HUES6 (cell line): ENCODE measurements around the gene ERI3.
A peak's percentile ranks its signal among the peaks of the same experiment; 100 is the strongest.

Experiments
- H3K27ac ChIP-seq: 2 replicates; pipeline ENCODE4 v1.7.0; 2013; ENCODE audit warnings: low read depth, mild to moderate bottlenecking, low read length, inconsistent platforms
- H3K27me3 ChIP-seq: 2 replicates; pipeline ENCODE4 v1.6.1; 2013; ENCODE audit warnings: low read length; ENCODE audit not compliant: control insufficient read depth, insufficient read depth
- H3K36me3 ChIP-seq: 2 replicates; pipeline ENCODE4 v1.6.1; 2013; ENCODE audit warnings: low read length; ENCODE audit not compliant: control insufficient read depth, insufficient read depth
- H3K4me1 ChIP-seq: 2 replicates; pipeline ENCODE4 v1.6.1; 2013; ENCODE audit warnings: low read length; ENCODE audit not compliant: control insufficient read depth, insufficient read depth
- H3K4me3 ChIP-seq: 2 replicates; pipeline ENCODE4 v1.5.1; 2013; ENCODE audit warnings: low read depth, low read length
- H3K9ac ChIP-seq: one replicate; pipeline ENCODE4 v1.6.1; 2013; ENCODE audit warnings: mild to moderate bottlenecking, low read length
- H3K9me3 ChIP-seq: 2 replicates; pipeline ENCODE4 v1.6.1; 2013; ENCODE audit warnings: low read depth, low read length; ENCODE audit not compliant: control insufficient read depth, insufficient read depth

The ERI3 gene

DNA sequence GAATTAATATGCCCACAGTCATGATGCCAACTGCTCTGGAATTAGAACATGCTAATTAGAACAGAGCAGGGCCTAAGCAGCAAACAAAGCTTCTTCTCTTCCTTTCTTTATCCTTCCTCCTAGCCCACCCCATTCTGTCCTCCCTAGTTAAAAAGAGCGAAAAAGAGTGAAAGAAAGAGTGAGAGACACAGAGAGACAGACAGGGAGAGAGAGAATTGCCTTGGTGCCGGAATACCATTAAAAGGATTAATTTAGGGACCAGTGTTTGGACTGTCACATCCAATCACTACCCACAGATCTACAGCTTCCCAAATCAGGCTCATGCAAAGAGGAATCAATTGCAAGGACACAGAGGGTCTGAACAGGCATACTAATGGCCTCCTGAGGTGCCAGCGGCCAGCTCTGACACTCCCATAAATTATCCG lies 7.0 kb downstream of the ERI3 start:
- no peak overlapping the region for H3K27ac ChIP-seq
- no peaks in the 10 kb centered on the region for H3K27me3 ChIP-seq
- H3K9me3 ChIP-seq = no peaks in the 10 kb centered on the region
- H3K36me3 ChIP-seq = 0 out of 2 replicates have a peak, but pooled peaks cover 5% of the 10 kb centered on the region
- H3K9ac ChIP-seq = no peak overlapping the region
- H3K4me3 ChIP-seq = no peak overlapping the region
- peaks cover 17% of the 10 kb centered on the region for H3K4me1 ChIP-seq

GRCh38 chr1:44347280-44347679 lies 7.8 kb downstream of the ERI3 start:
- Histone ChIP-seq H3K9ac (no peak overlapping the region), H3K36me3 (0 out of 2 replicates have a peak, but pooled peaks cover 4% of the 10 kb centered on the region), H3K4me3 (no peak overlapping the region), H3K27ac (no peak overlapping the region), H3K27me3 (no peaks in the 10 kb centered on the region), H3K9me3 (no peaks in the 10 kb centered on the region), H3K4me1 (peaks cover 17% of the 10 kb centered on the region)

DNA sequence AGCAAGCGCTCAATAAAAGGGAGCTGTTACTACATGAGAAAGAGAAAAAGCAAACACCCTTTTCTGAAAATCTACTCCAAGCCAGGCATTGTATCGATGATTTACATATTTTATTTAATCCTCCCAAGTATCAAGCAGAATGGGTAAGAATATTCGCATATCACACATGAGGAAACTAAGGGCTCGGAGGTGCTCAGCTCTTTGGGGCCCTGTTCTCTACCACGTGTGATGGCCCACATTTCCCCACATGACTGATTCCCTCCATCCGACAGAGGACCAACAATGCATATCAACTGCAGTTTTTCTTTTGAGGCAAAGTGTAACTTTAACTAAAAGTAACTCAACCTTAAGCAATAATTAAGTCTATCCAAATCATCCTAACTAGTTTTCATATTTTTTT lies 8.2 kb downstream of the ERI3 start:
- Histone ChIP-seq H3K4me3 (no peak overlapping the region), H3K9ac (no peak overlapping the region), H3K4me1 (peaks cover 17% of the 10 kb centered on the region), H3K36me3 (0 out of 2 replicates have a peak, but pooled peaks cover 2% of the 10 kb centered on the region), H3K27me3 (no peaks in the 10 kb centered on the region), H3K9me3 (no peaks in the 10 kb centered on the region), H3K27ac (no peak overlapping the region)

GRCh38 chr1:44346184-44346583 lies 8.9 kb downstream of the ERI3 start:
- H3K4me3 ChIP-seq = no peak overlapping the region
- no peaks in the 10 kb centered on the region for H3K27me3 ChIP-seq
- H3K9ac ChIP-seq = no peak overlapping the region
- no peak overlapping the region for H3K27ac ChIP-seq
- H3K4me1 ChIP-seq = peaks cover 17% of the 10 kb centered on the region
- H3K36me3 ChIP-seq = 0 out of 2 replicates have a peak, but pooled peaks cover 4% of the 10 kb centered on the region
- no peaks in the 10 kb centered on the region for H3K9me3 ChIP-seq

- no peaks in the 10 kb centered on the region for H3K9me3 ChIP-seq
- H3K4me1 ChIP-seq = peaks cover 26% of the 10 kb centered on the region
- H3K27me3 ChIP-seq = no peaks in the 10 kb centered on the region
- no peak overlapping the region for H3K4me3 ChIP-seq
- H3K36me3 ChIP-seq = 0 out of 2 replicates have a peak, but pooled peaks cover 4% of the 10 kb centered on the region
- no peak overlapping the region for H3K9ac ChIP-seq
- H3K27ac ChIP-seq = no peak overlapping the region
These were observed 9.8 kb downstream of the ERI3 start for GRCh38 chr1:44345187-44345775.

DNA sequence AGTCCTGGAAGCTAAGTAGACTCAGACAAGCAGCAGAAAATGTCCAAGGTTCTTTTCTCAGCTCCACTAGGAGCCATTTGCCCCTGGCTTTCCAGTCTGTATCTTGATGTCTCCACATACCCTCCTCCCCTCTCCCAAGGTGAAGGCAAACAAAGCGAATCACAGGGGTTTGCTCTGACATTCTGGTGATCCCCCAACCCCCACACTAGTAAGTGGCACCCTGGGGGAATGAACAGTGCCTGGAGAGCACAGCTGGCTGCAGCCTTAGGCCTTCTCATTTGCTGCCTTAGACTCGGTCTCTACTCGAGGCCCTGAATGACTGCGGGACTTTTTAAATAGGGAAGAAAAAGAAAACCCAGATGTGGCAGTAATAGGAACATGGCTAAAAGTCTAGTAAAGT lies 15.3 kb downstream of the ERI3 start:
- peaks cover 6% of the 10 kb centered on the region for H3K9me3 ChIP-seq
- peaks cover 42% of the 10 kb centered on the region for H3K36me3 ChIP-seq
- H3K27me3 ChIP-seq = no peaks in the 10 kb centered on the region
- H3K9ac ChIP-seq = no peak overlapping the region
- peaks cover 20% of the 10 kb centered on the region for H3K4me1 ChIP-seq
- 0 out of 2 replicates have a peak overlapping the region, but pooled peaks have one; percentile 7 for H3K4me3 ChIP-seq
- no peak overlapping the region for H3K27ac ChIP-seq

- no peak overlapping the region for H3K27ac ChIP-seq
- H3K4me3 ChIP-seq = no peak overlapping the region
- no peaks in the 10 kb centered on the region for H3K27me3 ChIP-seq
- peaks cover 6% of the 10 kb centered on the region for H3K9me3 ChIP-seq
- H3K36me3 ChIP-seq = peaks cover 53% of the 10 kb centered on the region
- no peak overlapping the region for H3K9ac ChIP-seq
- peaks cover 20% of the 10 kb centered on the region for H3K4me1 ChIP-seq
These were observed 16.9 kb downstream of the ERI3 start for GRCh38 chr1:44338136-44338535.

- Histone ChIP-seq H3K27ac (no peak overlapping the region), H3K4me3 (no peak overlapping the region), H3K9me3 (peaks cover 6% of the 10 kb centered on the region), H3K4me1 (peaks cover 20% of the 10 kb centered on the region), H3K36me3 (peaks cover 49% of the 10 kb centered on the region), H3K27me3 (no peaks in the 10 kb centered on the region), H3K9ac (no peak overlapping the region)
These were observed 18.4 kb downstream of the ERI3 start for GRCh38 chr1:44336668-44337067.

DNA sequence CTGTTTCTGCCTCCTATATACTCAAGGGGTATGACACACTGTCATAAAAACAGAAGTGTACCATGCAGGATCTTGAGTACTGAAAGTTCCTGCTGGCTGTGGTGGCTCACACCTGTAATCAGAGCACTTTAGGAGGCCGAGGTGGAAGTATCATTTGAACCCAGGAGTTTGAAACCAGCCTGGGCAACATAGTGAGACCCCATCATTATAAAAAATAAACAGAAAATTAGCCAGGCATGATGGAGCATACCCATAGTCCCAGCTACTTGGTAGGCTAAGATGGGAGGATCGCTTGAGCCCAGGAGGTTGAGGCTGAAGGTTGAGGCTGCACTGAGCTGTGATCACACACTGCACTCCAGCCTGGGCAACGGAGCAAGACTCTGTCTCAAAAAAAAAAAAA lies 20.1 kb downstream of the ERI3 start:
- H3K4me3 ChIP-seq = no peak overlapping the region
- H3K36me3 ChIP-seq = peaks cover 49% of the 10 kb centered on the region
- no peak overlapping the region for H3K27ac ChIP-seq
- H3K27me3 ChIP-seq = no peaks in the 10 kb centered on the region
- H3K4me1 ChIP-seq = peaks cover 8% of the 10 kb centered on the region
- no peak overlapping the region for H3K9ac ChIP-seq
- H3K9me3 ChIP-seq = peaks cover 6% of the 10 kb centered on the region

GRCh38 chr1:44333376-44333775 lies 21.7 kb downstream of the ERI3 start:
- Histone ChIP-seq H3K9ac (no peak overlapping the region), H3K27me3 (no peaks in the 10 kb centered on the region), H3K9me3 (peaks cover 3% of the 10 kb centered on the region), H3K27ac (no peak overlapping the region), H3K4me3 (no peak overlapping the region), H3K4me1 (peaks cover 14% of the 10 kb centered on the region), H3K36me3 (peaks cover 37% of the 10 kb centered on the region)

GRCh38 chr1:44332505-44332904 lies 22.6 kb downstream of the ERI3 start:
- no peak overlapping the region for H3K9ac ChIP-seq
- H3K4me1 ChIP-seq = peaks cover 22% of the 10 kb centered on the region
- H3K27ac ChIP-seq = no peak overlapping the region
- H3K36me3 ChIP-seq = peaks cover 29% of the 10 kb centered on the region
- no peaks in the 10 kb centered on the region for H3K9me3 ChIP-seq
- no peak overlapping the region for H3K4me3 ChIP-seq
- H3K27me3 ChIP-seq = no peaks in the 10 kb centered on the region
